Fibroblast of skin of left quadriceps (primary cell): ENCODE measurements around the gene ISG15.

ENCODE experiments used
- DNase-seq, 2 experiments: peaks; one replicate each; pipeline ENCODE4 v3.0.0-alpha.2; 2013; ENCODE audit warnings: low read depth in 2 of 2

The ISG15 gene

DNA sequence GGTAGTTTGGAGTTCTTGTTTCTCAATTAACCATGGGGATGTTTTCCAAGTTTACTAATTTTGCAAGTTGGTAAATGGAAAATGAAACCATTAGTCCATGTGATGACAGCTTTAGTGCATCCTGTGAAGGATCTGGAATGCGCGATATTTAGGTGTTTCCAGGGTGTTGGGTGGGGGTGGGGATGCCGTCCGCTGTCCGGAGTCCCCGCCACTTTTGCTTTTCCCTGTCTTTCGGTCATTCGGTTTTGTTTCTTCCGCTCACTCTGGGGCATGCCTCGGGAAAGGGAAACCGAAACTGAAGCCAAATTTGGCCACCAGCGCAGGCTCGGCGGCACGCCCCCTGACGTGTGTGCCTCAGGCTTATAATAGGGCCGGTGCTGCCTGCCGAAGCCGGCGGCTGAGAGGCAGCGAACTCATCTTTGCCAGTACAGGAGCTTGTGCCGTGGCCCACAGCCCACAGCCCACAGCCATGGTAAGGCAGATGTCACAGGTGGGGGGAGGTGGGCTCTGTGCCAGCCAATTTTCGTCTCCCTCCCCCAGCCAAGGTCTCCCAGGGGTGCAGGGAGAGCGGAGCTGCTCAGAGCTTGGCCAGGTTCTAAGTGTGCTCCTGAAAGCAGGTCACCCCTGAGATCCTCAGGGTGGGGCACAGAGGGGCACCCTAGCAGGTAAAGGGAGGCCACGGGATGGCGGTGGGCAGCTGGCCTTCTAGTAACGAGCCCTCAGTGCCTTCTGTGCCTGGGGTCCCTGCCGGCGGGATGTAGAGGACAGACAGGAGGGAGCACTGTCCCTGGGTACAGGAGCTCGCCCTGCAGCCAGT is at the start of gene ISG15:
Gene ISG15, plus strand, starts transcription at position 393 of the 817 bp plus-strand sequence. Its CDS starts 77 bp downstream, at position 470.
- peak in 1 of 2 experiments; percentile 60 for DNase-seq

DNA sequence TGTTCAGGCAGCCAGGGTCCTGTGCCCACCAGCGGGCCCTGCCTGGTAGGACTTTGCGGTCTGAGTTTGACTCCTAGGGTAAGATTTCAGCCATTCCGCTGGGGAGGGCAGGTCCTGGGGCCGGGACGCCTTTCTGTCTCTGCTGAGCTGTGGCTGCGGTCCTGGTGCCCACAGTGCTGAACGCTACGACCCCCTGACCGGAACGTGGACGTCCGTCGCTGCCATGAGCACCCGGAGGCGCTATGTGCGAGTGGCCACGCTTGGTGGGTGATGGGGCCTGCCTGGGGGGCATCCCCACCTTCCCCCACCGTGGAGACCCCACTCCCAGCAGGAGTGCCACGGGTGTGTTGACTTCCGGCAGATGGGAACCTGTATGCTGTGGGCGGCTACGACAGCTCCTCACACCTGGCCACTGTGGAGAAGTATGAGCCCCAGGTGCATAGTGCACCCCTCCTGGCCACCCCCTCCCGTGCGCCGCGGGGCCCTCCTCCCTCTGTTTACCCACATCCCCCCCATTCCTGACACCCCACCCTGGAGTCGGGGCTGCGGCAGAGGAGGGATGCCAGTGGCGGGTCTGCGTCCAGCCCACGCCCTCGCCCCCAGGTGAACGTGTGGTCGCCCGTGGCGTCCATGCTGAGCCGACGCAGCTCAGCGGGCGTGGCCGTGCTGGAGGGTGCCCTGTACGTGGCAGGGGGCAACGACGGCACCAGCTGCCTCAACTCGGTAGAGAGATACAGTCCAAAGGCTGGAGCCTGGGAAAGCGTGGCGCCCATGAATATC is 49.4 kb upstream of the ISG15 start:
- no peak for DNase-seq

DNA sequence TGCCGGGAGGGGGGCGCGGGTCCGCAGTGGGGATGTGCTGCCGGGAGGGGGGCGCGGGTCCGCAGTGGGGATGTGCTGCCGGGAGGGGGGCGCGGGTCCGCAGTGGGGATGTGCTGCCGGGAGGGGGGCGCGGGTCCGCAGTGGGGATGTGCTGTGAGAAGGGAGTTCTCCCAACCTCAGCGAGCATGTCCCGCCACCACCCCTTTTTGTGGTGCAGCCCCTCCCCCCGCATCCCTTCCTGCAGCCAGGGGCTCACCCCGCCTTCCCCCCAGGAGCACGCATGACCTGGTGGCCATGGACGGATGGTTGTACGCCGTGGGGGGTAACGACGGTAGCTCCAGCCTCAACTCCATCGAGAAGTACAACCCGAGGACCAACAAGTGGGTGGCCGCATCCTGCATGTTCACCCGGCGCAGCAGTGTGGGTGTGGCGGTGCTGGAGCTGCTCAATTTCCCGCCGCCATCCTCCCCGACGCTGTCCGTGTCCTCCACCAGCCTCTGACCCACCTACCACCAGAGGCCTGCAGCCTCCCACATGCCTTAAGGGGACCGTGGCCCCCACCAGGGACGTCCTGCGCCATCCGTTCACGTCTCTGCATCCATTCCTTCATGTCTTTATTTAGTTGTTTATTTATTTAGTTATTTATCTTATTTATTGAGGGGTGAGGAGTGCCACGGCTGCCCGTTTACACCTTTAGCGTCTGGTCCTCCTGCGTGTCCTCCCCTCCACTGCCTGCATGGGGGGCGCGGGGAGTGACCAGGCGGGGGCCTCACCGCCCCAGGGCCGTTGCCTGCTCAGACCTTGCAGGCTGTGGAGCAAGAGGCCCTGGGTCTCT is 48.4 kb upstream of the ISG15 start:
- DNase-seq, result no peak

DNA sequence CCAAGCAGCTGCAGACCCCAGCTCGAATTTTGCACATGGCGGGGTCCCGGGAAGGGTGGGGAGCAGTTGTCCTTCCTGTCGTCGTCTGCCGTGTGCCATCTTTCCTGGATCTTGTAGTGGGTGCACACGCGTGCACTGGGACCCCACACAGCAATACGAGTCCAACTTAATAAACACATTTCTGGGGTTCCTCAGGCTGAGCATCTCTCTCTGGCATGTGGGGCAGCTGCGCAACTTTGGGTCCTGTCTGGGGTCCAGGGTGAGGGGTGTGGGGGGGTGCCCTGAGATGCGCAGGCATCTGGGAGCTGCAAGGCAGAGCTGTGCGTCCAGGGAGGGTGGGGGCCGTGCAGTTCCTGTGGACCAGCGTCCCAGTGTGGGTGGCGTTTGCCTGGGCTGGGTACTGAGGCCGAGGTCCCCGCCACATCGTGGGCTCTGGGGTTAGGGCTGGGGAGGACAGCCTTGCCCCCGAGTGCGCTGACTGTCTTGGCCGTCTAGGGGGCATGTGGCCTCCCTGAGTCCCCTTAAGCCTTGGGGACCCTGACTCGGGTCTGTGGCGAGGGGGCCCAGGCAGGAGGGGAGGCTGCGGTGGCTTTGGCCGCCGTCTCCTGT is 47.7 kb upstream of the ISG15 start:
- DNase-seq, result no peak

DNA sequence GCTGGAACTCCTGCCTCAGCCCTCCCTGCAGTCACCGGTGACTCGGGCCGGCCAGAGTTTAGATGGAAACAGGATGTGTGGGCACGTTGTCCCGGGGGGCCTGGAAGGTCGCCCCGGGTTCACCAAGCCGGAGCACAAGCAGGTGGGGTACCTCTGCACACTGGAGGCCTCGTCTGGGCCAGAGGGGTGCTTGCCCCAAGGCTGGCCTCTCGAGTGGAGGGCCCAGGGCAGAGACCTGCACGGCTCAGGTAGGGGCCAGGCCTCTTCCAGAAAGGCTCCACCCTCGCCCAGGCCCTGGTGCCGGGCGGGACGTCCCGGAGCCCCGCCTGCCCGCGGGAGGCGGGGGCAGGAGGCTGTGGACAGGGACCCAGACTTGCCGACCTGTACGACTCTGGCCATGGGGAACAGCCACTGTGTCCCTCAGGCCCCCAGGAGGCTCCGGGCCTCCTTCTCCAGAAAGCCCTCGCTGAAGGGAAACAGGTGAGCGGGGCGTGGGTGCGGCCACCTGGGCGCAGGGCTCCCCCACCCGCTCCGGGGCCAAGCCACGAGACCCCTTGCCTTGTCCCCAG is 47.1 kb upstream of the ISG15 start, which contains the start of gene PLEKHN1:
Gene PLEKHN1, plus strand, starts transcription at position 348 of the 569 bp plus-strand sequence. Its CDS starts 50 bp downstream, at position 398.
- no peak for DNase-seq

DNA sequence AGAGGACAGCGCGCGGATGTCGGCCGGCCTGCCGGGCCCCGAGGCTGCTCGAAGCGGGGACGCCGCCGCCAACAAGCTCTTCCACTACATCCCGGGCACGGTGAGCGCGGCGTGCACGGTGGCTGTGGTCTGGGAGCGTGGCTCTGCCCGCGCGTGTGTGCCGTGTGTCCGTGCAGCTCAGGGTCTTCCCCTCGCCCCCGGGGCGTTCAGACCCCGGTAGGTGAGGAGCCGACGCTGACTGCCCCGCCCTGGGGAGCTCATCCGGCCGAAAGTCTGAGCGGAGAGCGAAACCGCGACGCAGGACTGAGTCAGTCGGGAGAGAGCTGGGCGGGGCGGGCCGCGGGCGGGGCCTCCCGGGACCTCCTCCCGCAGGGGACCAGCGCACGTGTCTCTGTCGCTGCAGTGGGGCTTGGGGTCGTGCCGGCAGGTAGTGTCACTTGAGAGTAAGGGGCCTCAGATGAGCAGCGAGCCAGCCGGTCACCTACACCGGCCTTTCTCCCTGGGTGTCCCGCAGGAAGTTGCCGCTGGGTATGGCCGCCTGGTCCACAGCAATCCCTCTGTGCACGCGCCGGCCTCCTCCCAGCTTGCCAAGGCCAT is 46.5 kb upstream of the ISG15 start:
- no peak for DNase-seq

DNA sequence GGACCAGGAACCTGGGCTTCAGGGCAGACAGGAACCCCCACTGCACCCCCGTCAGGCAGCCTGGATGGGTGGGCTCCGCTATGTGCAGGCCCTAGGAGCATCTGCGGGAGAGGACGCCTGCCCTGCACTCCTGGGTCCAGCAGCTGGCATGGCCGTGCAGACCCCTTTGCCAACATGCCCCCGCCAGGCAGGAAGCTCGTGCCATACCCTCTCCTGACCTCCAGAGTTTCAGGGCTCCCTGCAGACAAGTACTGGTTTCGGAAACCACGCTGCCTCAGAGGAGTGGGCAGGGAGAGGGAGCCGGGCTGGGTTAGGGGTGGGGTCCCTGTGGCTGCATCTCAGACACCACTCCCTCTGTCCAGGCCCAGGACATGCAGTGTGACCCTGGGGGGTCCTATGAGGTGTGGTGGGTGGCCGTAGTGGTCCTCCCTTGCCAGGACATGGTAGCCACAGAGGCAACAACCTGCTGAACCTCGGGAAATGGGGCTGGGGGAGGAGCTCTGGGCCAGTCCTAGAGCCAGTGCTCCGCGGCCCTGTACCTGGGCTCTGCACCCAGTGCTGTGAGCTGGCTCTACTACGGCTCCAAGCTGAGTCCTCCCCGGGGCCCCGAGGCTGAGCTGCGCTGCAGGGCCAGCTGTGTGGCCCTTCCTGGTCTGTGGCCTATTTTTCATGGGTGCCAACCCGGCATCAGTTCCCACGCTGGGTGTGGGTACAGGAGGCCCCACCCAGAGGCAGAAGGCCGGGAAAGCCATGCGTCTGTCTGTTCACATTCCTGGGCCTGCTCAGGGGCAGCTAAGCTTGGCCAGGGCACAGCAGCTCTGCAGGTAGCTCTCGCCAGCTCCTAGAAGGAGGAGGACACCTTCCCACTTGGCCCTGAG is 45.6 kb upstream of the ISG15 start:
- DNase-seq, result no peak

DNA sequence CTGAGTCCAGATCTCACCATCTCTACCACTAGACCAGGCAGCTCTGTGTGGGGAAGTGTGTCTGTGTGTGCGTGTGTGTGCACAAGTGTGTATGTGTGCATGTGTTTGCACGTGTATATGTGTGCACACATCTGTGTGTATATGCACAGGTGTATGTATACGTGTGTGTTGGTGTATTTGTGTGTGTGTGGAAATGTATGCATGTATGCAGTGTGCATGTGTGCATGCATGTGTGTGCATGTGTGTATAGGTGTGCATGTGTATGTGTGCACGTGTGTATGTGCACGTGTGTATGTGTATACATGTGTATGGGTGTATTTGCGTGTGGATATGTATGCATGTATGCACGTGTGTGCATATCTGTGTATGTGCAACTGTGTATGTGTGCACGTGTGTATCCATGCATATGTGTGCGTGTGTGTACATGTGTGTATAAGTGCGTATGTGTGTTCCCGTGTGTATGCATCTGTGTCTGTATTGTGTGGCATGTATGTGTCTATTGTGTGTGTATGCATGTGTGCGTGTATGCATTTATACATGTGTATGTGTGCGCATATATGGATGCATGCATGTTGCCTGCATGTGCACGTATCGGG is 43.9 kb upstream of the ISG15 start:
- no peak for DNase-seq

DNA sequence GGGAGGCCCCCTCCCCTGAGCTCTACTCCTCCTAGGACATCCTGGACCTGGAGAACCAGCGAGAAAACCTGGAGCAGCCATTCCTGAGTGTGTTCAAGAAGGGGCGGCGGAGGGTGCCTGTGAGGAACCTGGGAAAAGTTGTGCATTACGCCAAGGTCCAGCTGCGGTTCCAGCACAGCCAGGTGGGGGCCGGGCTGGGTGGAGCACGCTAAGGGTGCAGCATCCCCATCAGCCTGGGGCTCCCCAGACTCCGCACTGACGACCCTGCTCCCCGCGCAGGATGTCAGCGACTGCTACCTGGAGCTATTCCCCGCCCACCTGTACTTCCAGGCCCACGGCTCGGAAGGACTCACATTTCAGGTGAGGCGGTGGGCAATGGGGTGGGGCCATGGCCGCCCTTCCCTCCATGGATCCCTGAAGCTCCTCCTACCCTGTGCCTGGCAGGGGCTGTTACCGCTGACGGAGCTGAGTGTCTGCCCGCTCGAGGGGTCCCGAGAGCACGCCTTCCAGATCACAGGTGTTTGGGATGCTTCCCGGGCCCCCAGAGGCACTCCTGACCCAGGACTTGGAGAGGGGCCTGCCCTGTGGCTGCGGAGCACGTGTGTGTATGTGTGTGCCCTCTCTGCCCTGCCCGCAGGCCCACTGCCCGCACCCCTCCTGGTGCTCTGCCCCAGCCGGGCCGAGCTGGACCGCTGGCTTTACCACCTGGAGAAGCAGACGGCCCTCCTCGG is 42.9 kb upstream of the ISG15 start:
- DNase-seq, result no peak

DNA sequence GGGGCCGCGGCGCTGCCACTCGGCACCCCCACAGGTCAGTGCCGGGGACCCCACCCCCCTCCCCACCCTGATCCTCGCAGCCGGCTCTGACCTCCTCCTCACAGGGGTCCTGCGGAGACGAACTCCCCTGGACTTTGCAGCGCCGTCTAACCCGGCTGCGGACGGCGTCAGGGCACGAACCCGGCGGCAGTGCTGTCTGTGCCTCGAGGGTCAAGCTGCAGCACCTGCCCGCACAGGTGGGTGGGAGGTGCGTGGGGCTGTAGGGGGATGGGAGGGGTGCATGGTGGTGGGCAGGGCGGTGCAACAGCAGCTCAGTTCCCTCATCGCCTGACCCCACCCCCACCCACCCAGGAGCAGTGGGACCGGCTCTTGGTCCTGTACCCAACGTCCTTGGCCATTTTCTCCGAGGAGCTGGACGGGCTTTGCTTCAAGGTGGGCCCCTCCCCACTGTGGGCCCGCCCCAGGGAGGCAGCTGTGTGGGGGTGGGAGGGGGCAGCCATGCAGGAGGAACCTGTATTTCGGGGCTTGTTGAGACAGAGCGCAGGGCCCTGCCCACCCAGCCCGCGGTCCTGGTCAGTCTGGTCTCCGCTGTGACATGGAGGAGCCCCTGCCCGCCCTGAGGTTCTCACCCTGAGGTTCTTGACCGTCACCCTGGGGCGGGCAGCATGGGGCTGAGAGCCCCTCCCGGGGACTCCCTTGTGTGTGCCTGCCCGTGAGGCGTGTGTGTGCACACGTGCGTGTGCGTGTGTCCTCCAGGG is 42.1 kb upstream of the ISG15 start:
- DNase-seq, result no peak

DNA sequence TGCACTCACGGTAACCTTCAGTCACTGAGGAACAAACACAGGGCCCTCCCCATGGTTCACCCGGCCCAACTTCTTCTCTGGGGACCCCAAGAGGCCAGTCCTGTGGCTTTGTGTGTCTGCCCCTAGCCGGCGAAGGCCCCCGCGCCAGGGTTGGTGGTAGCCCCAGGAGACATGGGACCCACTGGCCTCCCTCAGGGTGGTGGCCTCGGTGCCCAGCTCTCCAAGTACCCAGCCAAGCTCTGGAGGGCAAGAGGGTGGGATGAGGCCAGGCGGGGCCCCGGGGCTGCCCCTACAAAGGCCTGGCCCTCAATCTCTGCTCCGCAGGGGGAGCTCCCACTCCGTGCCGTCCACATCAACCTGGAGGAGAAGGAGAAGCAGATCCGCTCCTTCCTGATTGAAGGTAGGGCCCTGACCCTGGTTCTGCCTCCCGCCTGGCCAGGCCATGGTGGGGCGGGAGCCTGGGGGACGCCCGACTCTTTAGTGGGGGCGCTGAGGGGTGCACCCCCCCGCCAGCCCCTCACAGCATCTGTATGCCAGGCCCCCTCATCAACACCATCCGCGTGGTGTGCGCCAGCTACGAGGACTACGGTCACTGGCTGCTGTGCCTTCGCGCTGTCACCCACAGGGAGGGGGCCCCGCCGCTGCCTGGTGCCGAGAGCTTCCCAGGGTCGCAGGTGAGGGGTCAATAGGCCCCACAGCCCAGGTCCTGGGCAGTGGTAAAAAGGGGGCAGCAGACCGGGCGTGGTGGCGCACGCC is 41.4 kb upstream of the ISG15 start:
- no peak for DNase-seq

DNA sequence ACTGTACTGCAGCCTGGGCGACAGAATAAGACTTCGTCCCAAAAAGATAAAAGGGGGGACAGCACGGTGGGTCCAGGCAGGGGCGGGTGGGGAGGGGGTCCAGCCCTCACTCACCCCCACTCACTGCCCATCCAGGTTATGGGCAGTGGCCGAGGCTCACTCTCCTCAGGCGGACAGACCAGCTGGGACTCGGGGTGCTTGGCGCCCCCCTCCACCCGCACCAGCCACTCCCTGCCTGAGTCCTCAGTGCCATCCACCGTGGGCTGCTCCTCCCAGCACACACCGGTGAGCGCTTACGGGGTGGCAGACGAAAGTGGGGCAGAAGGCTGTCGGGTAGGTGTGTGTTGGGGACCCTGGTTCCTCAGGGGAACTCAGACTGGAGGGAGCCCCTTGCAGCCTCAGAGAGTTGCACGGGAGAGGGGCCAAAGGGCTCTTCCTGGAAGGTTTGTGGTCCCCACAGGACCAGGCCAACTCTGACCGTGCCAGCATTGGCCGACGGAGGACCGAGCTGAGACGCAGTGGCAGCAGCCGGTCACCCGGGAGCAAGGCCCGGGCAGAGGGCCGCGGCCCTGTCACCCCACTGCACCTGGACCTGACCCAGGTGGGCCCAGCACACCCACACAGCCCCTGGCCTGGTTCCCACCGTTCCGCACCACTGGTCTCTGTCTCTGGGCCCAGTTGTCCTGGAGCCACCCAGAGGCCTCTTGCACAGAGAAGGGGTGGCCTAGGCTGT is 40.4 kb upstream of the ISG15 start:
- DNase-seq, result no peak

DNA sequence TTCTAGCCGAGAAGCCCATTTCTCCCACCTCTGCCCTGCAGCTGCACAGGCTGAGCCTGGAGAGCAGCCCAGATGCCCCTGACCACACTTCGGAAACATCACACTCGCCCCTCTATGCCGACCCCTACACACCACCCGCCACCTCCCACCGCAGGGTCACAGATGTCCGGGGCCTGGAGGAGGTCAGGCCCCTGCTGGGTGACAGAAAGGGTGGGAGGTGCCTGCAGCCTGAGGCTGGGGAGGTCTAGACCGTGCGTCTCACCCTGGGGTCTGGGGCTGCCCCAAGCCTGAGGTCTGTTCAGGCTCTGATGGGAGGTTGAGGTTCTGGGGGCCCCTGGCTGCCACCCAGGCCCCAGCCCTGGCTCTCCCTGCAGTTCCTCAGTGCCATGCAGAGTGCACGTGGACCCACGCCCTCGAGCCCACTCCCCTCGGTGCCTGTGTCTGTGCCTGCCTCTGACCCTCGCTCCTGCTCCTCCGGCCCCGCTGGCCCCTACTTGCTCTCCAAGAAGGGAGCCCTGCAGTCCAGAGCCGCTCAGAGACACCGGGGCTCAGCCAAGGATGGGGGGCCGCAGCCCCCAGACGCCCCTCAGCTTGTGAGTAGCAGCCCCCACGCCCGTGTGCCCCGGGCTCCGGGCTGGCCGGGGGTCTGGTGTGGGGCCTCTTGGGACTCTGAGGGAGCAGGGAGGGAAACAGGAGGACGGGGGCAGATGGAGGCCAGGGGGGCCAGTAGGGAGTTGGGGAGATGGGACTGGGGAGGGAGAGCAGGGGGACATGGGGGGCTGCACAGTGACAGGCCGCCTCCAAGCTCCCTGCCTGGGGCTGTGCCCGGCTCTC is 39.6 kb upstream of the ISG15 start:
- no peak for DNase-seq

DNA sequence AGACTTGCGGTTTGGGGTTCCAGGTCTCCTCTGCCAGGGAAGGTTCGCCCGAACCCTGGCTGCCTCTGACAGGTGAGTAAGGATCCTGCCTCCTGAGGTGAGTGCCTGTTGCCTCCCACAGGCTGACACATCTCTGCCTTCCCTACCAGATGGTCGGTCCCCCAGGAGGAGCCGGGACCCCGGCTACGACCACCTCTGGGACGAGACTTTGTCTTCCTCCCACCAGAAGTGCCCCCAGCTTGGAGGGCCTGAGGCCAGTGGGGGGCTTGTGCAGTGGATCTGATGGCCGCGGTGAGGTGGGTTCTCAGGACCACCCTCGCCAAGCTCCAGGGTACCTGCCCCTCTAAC is 39.0 kb upstream of the ISG15 start:
- no peak for DNase-seq

DNA sequence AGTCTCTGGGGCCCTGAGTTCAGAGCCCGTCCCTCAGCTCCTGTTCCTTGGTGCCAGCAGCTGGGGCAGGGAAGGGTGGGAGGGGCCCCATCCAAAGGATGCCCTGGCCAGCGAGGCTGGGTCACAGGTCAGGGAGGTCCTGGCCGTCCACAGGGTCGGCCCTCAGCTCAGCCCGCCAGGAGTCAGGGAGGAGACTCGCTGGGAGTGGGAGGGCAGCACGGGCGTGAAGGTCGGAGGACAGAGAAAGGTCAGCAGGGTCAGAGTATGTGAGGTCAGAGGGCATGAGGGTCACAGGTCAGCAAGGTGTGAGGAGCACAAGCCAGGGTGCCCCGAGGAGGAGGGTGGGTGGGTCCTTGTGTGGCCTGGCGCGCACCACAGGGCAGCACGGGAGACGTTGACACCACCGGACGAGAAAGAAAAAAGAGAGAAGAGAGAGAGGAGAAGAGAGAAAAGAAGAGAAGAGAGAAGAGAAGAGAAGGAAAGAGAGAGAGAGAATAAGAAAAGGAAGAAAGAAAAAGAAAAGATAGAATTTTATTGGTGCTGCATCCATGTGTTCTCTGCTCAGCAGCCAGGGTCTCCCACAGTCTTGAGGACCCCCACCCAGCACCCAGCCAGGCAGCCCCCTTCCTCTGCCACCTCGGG is 38.5 kb upstream of the ISG15 start:
- no peak for DNase-seq
